ENCODE results near the gene FHIT. TPM values are rescaled to one million over a fixed set of nuclear protein-coding genes. Genes with fewer than 3 reads are reported as not detected.

FHIT gene
- total RNA-seq, 4 donors from 2014 or later = 8.8 to 35.6 (median 12.6) TPM

- Histone ChIP-seq H3K4me3 (no peak overlapping the region), H3K36me3 (no peaks in the 10 kb centered on the region), H3K9me3 (no peaks in the 10 kb centered on the region), H3K27ac (no peak overlapping the region), H3K4me1 (no peaks in the 10 kb centered on the region), H3K27me3 (no peaks in the 10 kb centered on the region)
- 89% methylated on average over 7 of the region's 7 CpGs for WGBS
- no peak for TF ChIP-seq POLR2A (IDR thresholded peaks at IDR 0.05)
- no peak for TF ChIP-seq POLR2AphosphoS5 (IDR thresholded peaks at IDR 0.05)
- no peak for TF ChIP-seq CTCF (IDR thresholded peaks at IDR 0.05)
- no peak for TF ChIP-seq EP300 (IDR thresholded peaks at IDR 0.05)
- DNase-seq (ENCODE audit: low spot score in 2 of 2) = no peak
Measured at GRCh38 chr3:60323180-60323579, 928.1 kb downstream of the FHIT start.

GRCh38 chr3:60322298-60322856 is 928.9 kb downstream of the FHIT start:
- WGBS = 90% methylated on average over 4 of the region's 4 CpGs
- TF ChIP-seq POLR2A (IDR thresholded peaks at IDR 0.05) = no peak
- no peak for TF ChIP-seq CTCF (IDR thresholded peaks at IDR 0.05)
- TF ChIP-seq EP300 (IDR thresholded peaks at IDR 0.05) = no peak
- TF ChIP-seq POLR2AphosphoS5 (IDR thresholded peaks at IDR 0.05) = no peak
- no peak overlapping the region for H3K4me3 ChIP-seq
- no peaks in the 10 kb centered on the region for H3K9me3 ChIP-seq
- no peaks in the 10 kb centered on the region for H3K27me3 ChIP-seq
- H3K27ac ChIP-seq = no peak overlapping the region
- DNase-seq (ENCODE audit: low spot score in 2 of 2) = no peak
- no peaks in the 10 kb centered on the region for H3K4me1 ChIP-seq
- no peaks in the 10 kb centered on the region for H3K36me3 ChIP-seq

GRCh38 chr3:60319179-60319858 is 931.9 kb downstream of the FHIT start:
- WGBS = 90% methylated on average over 9 of the region's 9 CpGs
- no peaks in the 10 kb centered on the region for H3K4me1 ChIP-seq
- DNase-seq (ENCODE audit: low spot score in 2 of 2) = no peak
- no peaks in the 10 kb centered on the region for H3K27me3 ChIP-seq
- H3K27ac ChIP-seq = no peak overlapping the region
- no peak overlapping the region for H3K4me3 ChIP-seq
- no peak for TF ChIP-seq EP300 (IDR thresholded peaks at IDR 0.05)
- no peak for TF ChIP-seq CTCF (IDR thresholded peaks at IDR 0.05)
- no peak for TF ChIP-seq POLR2AphosphoS5 (IDR thresholded peaks at IDR 0.05)
- H3K9me3 ChIP-seq = no peaks in the 10 kb centered on the region
- H3K36me3 ChIP-seq = no peaks in the 10 kb centered on the region

GRCh38 chr3:60316121-60316797 is 935.0 kb downstream of the FHIT start:
- TF ChIP-seq POLR2A (IDR thresholded peaks at IDR 0.05) = no peak
- TF ChIP-seq CTCF (IDR thresholded peaks at IDR 0.05) = no peak
- no peak for TF ChIP-seq EP300 (IDR thresholded peaks at IDR 0.05)
- TF ChIP-seq POLR2AphosphoS5 (IDR thresholded peaks at IDR 0.05) = no peak
- DNase-seq (ENCODE audit: low spot score in 2 of 2) = no peak
- no peaks in the 10 kb centered on the region for H3K4me1 ChIP-seq
- H3K9me3 ChIP-seq = no peaks in the 10 kb centered on the region
- H3K36me3 ChIP-seq = no peaks in the 10 kb centered on the region
- H3K27ac ChIP-seq = no peak overlapping the region
- no peak overlapping the region for H3K4me3 ChIP-seq
- H3K27me3 ChIP-seq = no peaks in the 10 kb centered on the region

GRCh38 chr3:60313951-60314461 is 937.2 kb downstream of the FHIT start:
- no peaks in the 10 kb centered on the region for H3K9me3 ChIP-seq
- H3K27me3 ChIP-seq = no peaks in the 10 kb centered on the region
- H3K36me3 ChIP-seq = no peaks in the 10 kb centered on the region
- TF ChIP-seq POLR2AphosphoS5 (IDR thresholded peaks at IDR 0.05) = no peak
- TF ChIP-seq POLR2A (IDR thresholded peaks at IDR 0.05) = no peak
- TF ChIP-seq CTCF (IDR thresholded peaks at IDR 0.05) = no peak
- no peak for TF ChIP-seq EP300 (IDR thresholded peaks at IDR 0.05)
- no peak overlapping the region for H3K4me3 ChIP-seq
- 78% methylated on average over 6 of the region's 6 CpGs for WGBS
- H3K4me1 ChIP-seq = no peaks in the 10 kb centered on the region
- no peak overlapping the region for H3K27ac ChIP-seq
- no peak for DNase-seq (ENCODE audit: low spot score in 2 of 2)

Data from suprapubic skin (tissue), 4 donors.